ENCODE measurements around the gene PLCB1. TPM values are rescaled to one million over a fixed set of nuclear protein-coding genes. Genes with fewer than 3 reads are reported as not detected.
"Not testable (repeated sequence)": the region's sequence is repeated elsewhere in the genome, so short reads cannot be mapped to it uniquely, and the experiment has no call there.

Gene PLCB1
- total and polyA plus RNA-seq, 10 of the 15 experiments (the other 5 are each of a cell fraction or from before 2014, with no cell fraction given): 0.05 to 5.3 (median 0.17) TPM; not detected in 1

DNA sequence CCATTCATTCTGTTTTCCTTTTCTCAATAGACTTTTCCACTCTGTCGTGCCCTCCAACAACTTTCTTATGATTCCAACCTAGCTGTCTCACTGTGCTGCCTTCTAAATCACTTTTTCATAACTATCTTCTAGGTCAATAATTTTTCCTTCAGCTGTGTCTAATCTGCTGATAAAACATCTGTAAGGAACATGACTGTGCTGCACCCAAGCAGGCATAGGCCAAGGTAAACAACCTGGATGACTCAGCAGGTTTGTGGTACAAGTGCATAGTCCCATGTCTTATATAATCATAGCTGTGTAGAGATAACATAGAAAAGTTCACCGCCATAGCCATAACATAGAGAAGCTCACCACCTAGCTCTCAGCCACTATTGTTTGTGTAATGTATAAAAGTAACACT, 332.3 kb downstream of the PLCB1 start:
- Histone ChIP-seq H3K79me2 (ENCODE audit: control insufficient read depth, insufficient read depth, low read length) (no peaks in the 10 kb centered on the region), H3K4me3 (no peak overlapping the region), H3K4me1 (ENCODE audit: control insufficient read depth, insufficient read depth, low read length) (no peaks in the 10 kb centered on the region), H3K9ac (ENCODE audit: control insufficient read depth, insufficient read depth, low read length) (no peak overlapping the region), H4K20me1 (ENCODE audit: control insufficient read depth, insufficient read depth) (no peaks in the 10 kb centered on the region), H3K4me2 (ENCODE audit: control insufficient read depth, insufficient read depth) (no peak overlapping the region), H3K36me3 (ENCODE audit: control insufficient read depth in 2 of 2, insufficient read depth in 2 of 2, low read length in 1 of 2) (no peaks in the 10 kb centered on the region), H2AFZ (ENCODE audit: control insufficient read depth, low read depth, low read length) (no peak overlapping the region), H3K27ac (ENCODE audit: control insufficient read depth, insufficient read depth) (no peak overlapping the region), H3K27me3 (replicated peaks in 1 of 2; ENCODE audit: control insufficient read depth in 2 of 2, insufficient read depth in 2 of 2, low read length in 1 of 2) (no peaks in the 10 kb centered on the region), H3K9me3 (replicated peaks; ENCODE audit: control insufficient read depth, insufficient read depth, low read length) (no peaks in the 10 kb centered on the region; the same call in 2 of the 3 replicates)
- no peak for DNase-seq (ENCODE audit: low read depth, low spot score)
- no TSS peak for BruUV-seq (replicated peaks)
- RAD21 ChIA-PET (ENCODE audit: unreplicated experiment): no interaction called here
- no peak for FAIRE-seq
- POLR2A ChIA-PET: no interaction called here
- SMC1A ChIA-PET (ENCODE audit: uncharacterized antibody, unreplicated experiment): interaction anchor here (1.2 to 1.5 kb wide), 2 partner anchors 13 to 59 kb away, joined by 3 read pairs; no protein-coding TSS in a partner anchor
- no peak for TF ChIP-seq SP1 (IDR thresholded peaks at IDR 0.05; ENCODE audit: low read depth, low read length)
- no peak for TF ChIP-seq HDAC2 (IDR thresholded peaks at IDR 0.05)
- no peak for TF ChIP-seq STAT1 (conservative IDR thresholded peaks at IDR 0.05)
- TF ChIP-seq NR2C1 (IDR thresholded peaks at IDR 0.05): no peak
- intact Hi-C loops (cut with micrococcal nuclease; ENCODE audit: unreplicated experiment) (no loop called here), in situ Hi-C loops (cut with MboI) (no loop called here)
- ATAC-seq: no peak
- CTCF ChIA-PET: no interaction called here
- WGBS (ENCODE audit: insufficient coverage, insufficient replicate concordance, low lambda C conversion rate, missing lambda C conversion rate): 45% methylated on average over 2 of the region's 2 CpGs

DNA sequence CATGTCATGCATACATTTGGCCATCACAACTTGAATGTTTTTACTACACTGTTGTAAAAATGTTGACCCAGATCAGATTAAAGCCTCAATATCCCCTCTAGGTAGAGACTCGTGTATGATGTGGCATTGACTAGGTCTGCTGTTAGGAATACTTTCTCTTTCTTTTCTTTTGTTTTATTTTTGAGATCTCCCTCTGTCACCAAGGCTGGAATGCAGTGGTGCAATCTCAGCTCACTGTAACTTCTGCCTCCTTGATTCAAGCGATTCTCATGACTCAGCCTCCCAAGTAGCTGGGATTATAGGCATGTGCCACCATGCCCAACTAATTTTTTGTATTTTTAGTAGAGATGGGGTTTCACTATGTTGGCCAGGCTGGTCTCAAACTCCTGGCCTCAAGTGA, 334.7 kb downstream of the PLCB1 start:
- in situ Hi-C loops (cut with MboI); H3K9me3 ChIP-seq (replicated peaks; ENCODE audit: control insufficient read depth, insufficient read depth, low read length); H3K4me2 ChIP-seq (ENCODE audit: control insufficient read depth, insufficient read depth); ATAC-seq; H3K27me3 ChIP-seq (replicated peaks in 1 of 2; ENCODE audit: control insufficient read depth in 2 of 2, insufficient read depth in 2 of 2, low read length in 1 of 2); DNase-seq (ENCODE audit: low read depth, low spot score); H3K79me2 ChIP-seq (ENCODE audit: control insufficient read depth, insufficient read depth, low read length); BruUV-seq (replicated peaks); FAIRE-seq; POLR2A ChIA-PET; H3K9ac ChIP-seq (ENCODE audit: control insufficient read depth, insufficient read depth, low read length); H3K27ac ChIP-seq (ENCODE audit: control insufficient read depth, insufficient read depth); H4K20me1 ChIP-seq (ENCODE audit: control insufficient read depth, insufficient read depth); H3K36me3 ChIP-seq (ENCODE audit: control insufficient read depth in 2 of 2, insufficient read depth in 2 of 2, low read length in 1 of 2); H3K4me1 ChIP-seq (ENCODE audit: control insufficient read depth, insufficient read depth, low read length); intact Hi-C loops (cut with micrococcal nuclease; ENCODE audit: unreplicated experiment); H3K4me3 ChIP-seq; H2AFZ ChIP-seq (ENCODE audit: control insufficient read depth, low read depth, low read length); RAD21 ChIA-PET (ENCODE audit: unreplicated experiment): not testable (repeated sequence)
- CTCF ChIA-PET: interaction anchor here (1.2 to 1.6 kb wide), 2 partner anchors 27 to 255 kb away, joined by 3 to 4 read pairs; no protein-coding TSS in a partner anchor
- SMC1A ChIA-PET (ENCODE audit: uncharacterized antibody, unreplicated experiment): interaction anchor here (1.5 kb wide), 1 partner anchor 32 kb away, joined by 3 read pairs; no protein-coding TSS in a partner anchor
- WGBS (ENCODE audit: insufficient coverage, insufficient replicate concordance, low lambda C conversion rate, missing lambda C conversion rate): 0% methylated on average over 2 of the region's 2 CpGs
